GM13977 (cell line): ENCODE results near the gene EXOC6B.
"Not testable (repeated sequence)": the region's sequence is repeated elsewhere in the genome, so short reads cannot be mapped to it uniquely, and the experiment has no call there.

Experiments used
- DNase-seq: peaks from one replicate; pipeline ENCODE4 v3.0.0; 2012; ENCODE audit warnings: low spot score
- CTCF ChIP-seq: IDR thresholded peaks from 2 replicates; pipeline ENCODE4 v1.5.1; 2012; ENCODE audit warnings: mild to moderate bottlenecking, control low read depth; ENCODE audit not compliant: insufficient read depth; ENCODE audit errors: extremely low read depth, missing control alignments
- in situ Hi-C: fragments of 300-500 bp; cut with MboI; formaldehyde crosslinking; loops from one replicate; pipeline ENCODE4 v1.12.0; 2022; ENCODE audit warnings: low sequenced_read_pairs, low pct_unique_long_range_greater_than_20kb, mixed read lengths, inconsistent platforms; ENCODE audit not compliant: unreplicated experiment

EXOC6B gene

GRCh38 chr2:72425996-72426395, 399.8 kb downstream of the EXOC6B start:
- DNase-seq: no peak
- TF ChIP-seq CTCF: no peak
- in situ Hi-C loops: no loop called here

GRCh38 chr2:72423756-72424155, 402.1 kb downstream of the EXOC6B start:
- no peak for TF ChIP-seq CTCF
- in situ Hi-C loops: no loop called here
- no peak for DNase-seq

- in situ Hi-C loops, DNase-seq: not testable (repeated sequence)
Observed at GRCh38 chr2:72421771-72422379, 404.0 kb downstream of the EXOC6B start.

- TF ChIP-seq CTCF: no peak
- in situ Hi-C loops: no loop called here
- no peak for DNase-seq
Observed at GRCh38 chr2:72415781-72416475, 409.9 kb downstream of the EXOC6B start.

- no peak for TF ChIP-seq CTCF
- DNase-seq: no peak
- in situ Hi-C loops: no loop called here
Observed at GRCh38 chr2:72415241-72415661, 410.6 kb downstream of the EXOC6B start.

- in situ Hi-C loops: no loop called here
- TF ChIP-seq CTCF: no peak
- DNase-seq: no peak
Observed at GRCh38 chr2:72414137-72414760, 411.6 kb downstream of the EXOC6B start.

- DNase-seq: no peak
- in situ Hi-C loops: no loop called here
- no peak for TF ChIP-seq CTCF
Observed at GRCh38 chr2:72413716-72414115, 412.1 kb downstream of the EXOC6B start.
